Adrenal gland (tissue), 12 donors: ENCODE measurements around the gene NUPR1. TPM values are rescaled to one million over a fixed set of nuclear protein-coding genes. Genes with fewer than 3 reads are reported as not detected.

Experiments used
- DNase-seq, 7 donors: peaks; one replicate each; pipeline ENCODE4 v3.0.0-alpha.2; 2019 to 2020
- H3K27ac ChIP-seq, 5 donors: fragments of 200-600 bp; sonication (generic) in 4 of 5; 1 replicate in 3 of 5; 2 replicates in 2 of 5; pipeline versions ENCODE4 v1.5.1 to v1.8.0; 2016 to 2020; ENCODE audit warnings: mild to moderate bottlenecking in 1 of 5
- H3K27me3 ChIP-seq: fragments of 200-600 bp; 2 replicates; pipeline ENCODE4 v1.8.0; 2021
- H3K36me3 ChIP-seq, 2 donors: fragments of 200-600 bp; replicated peaks in 1 of 2; 1 replicate in 1 of 2; 2 replicates in 1 of 2; pipeline versions ENCODE4 v1.5.1 to v1.8.0; 2018 to 2022
- H3K4me1 ChIP-seq, 2 donors: fragments of 200-600 bp; replicated peaks in 1 of 2; 1 replicate in 1 of 2; 2 replicates in 1 of 2; pipeline versions ENCODE4 v1.5.1 to v1.8.0; 2018 to 2021
- H3K4me3 ChIP-seq, 4 donors: fragments of 200-600 bp; sonication (generic) in 3 of 4; one replicate each; pipeline ENCODE4 v1.5.1; 2016 to 2018
- H3K9me3 ChIP-seq, 3 donors: fragments of 200-600 bp; sonication (generic) in 1 of 3; replicated peaks in 1 of 3; 1 replicate in 2 of 3; 2 replicates in 1 of 3; pipeline versions ENCODE4 v1.5.1 to v1.8.0; 2016 to 2021
- CTCF ChIP-seq, 6 experiments: fragments of 450-650 bp in 4 of 6; fragments of 200-600 bp in 2 of 6; sonication (generic) in 1 of 6; IDR thresholded peaks; 1 replicate in 5 of 6; 2 replicates in 1 of 6; pipeline versions ENCODE4 v1.5.1 to v1.8.0; 2016 to 2021; ENCODE audit warnings: antibody characterized with exemption in 6 of 6, mild to moderate bottlenecking in 2 of 6, moderate library complexity in 1 of 6
- POLR2A ChIP-seq, 2 donors: fragments of 450-650 bp; IDR thresholded peaks; one replicate each; pipeline ENCODE4 v1.6.1; 2017; ENCODE audit warnings: antibody characterized with exemption in 2 of 2, mild to moderate bottlenecking in 2 of 2, moderate library complexity in 1 of 2
- WGBS, 4 donors: extraction: QIAGEN DNeasy Blood & Tissue Kit in 2 of 4; methylation state at CpG; one replicate each; pipeline versions ENCODE4 v1.1.5 to v1.1.7; 2013 to 2017; 5-methylcytosine and 5-hydroxymethylcytosine counted together
- intact Hi-C, 2 donors: fragments of 100-400 bp; cut with DNase I; formaldehyde crosslinking; loops; one replicate each; pipeline versions ENCODE4 v1.14.1 to v1.15.0; 2022 to 2023
- polyA plus RNA-seq, 3 donors: library from polyadenylated mRNA; stranded (reverse); fragments of 200-250 nt in 2 of 3; fragments of 350-450 nt in 1 of 3; fragmentation: Illumina TruSeq in 1 of 3; extraction: RNeasy Lipid Tissue Mini Kit (QIAGEN cat#74804) in 1 of 3; gene quantifications; one replicate each; pipeline ENCODE4 v1.2.3, GENCODE V29; 2013 to 2014
- total RNA-seq, 9 donors: library from RNA; depleted of rRNA in 4 of 9; stranded (reverse); fragments of >200 nt in 4 of 9; fragments of 120-200 nt in 1 of 9; fragmentation: NEBNext Ultra II Directional in 1 of 9; extraction: Animal tissue kit (Norgen Biotek cat#: 25700) in 1 of 9; gene quantifications; one replicate each; pipeline versions ENCODE4 v1.1.0 to v1.2.4, GENCODE V29; 2013 to 2023
- donor health status: healthy with polysubstance abuse.
- donor health status: Bipolar disorder and iron deficiency.
- donor health status: DM: yes; HTN: yes; CAD: no.
- donor health status: DM: no; HTN: no; CAD: no.
- donor health status: DM: no; HTN: no; CAD: no.
- donor health status: DM: yes; HTN: yes; CAD: no.

Gene NUPR1
- total and polyA plus RNA-seq, 12 donors = 4.9 to 746 (median 226) TPM

GRCh38 chr16:28534542-28535373 is 4.0 kb downstream of the NUPR1 start:
- 54 to 78% (median 59%) methylated on average over 5 of the region's 5 CpGs for WGBS, 4 donors
- intact Hi-C loops = no loop called here
- H3K27ac ChIP-seq = peak overlapping the region in 3 of 5 donors; percentile 27 to 60 (median 38)
- no peak overlapping the region for H3K4me3 ChIP-seq
- H3K4me1 ChIP-seq = peaks cover 31 to 47% of the 10 kb centered on the region in 2 donors
- no peak for TF ChIP-seq CTCF (IDR thresholded peaks at IDR 0.05)
- TF ChIP-seq POLR2A (IDR thresholded peaks at IDR 0.05) = no peak
- peak in 6 of 7 donors; percentile 46 to 77 (median 76) for DNase-seq
- H3K27me3 ChIP-seq = no peaks in the 10 kb centered on the region
- no peaks in the 10 kb centered on the region for H3K9me3 ChIP-seq
- no peaks in the 10 kb centered on the region for H3K36me3 ChIP-seq

- 86 to 93% (median 90%) methylated on average over 5 of the region's 5 CpGs for WGBS, 4 donors
- no peaks in the 10 kb centered on the region for H3K36me3 ChIP-seq
- no peak overlapping the region for H3K4me3 ChIP-seq
- DNase-seq = no peak
- H3K4me1 ChIP-seq = peaks cover 34 to 48% of the 10 kb centered on the region in 2 donors
- H3K27ac ChIP-seq = peak overlapping the region; percentile 23 to 84 (median 60)
- H3K27me3 ChIP-seq = no peaks in the 10 kb centered on the region
- intact Hi-C loops = no loop called here
- TF ChIP-seq POLR2A (IDR thresholded peaks at IDR 0.05) (no peak), CTCF (IDR thresholded peaks at IDR 0.05) (no peak)
- no peaks in the 10 kb centered on the region for H3K9me3 ChIP-seq
Measured at GRCh38 chr16:28532940-28533647, 5.7 kb downstream of the NUPR1 start.

GRCh38 chr16:28531777-28532744 is 6.7 kb downstream of the NUPR1 start:
- peak; percentile 72 to 93 (median 90) for DNase-seq
- H3K4me1 ChIP-seq = peaks cover 28 to 39% of the 10 kb centered on the region in 2 donors
- 38 to 44% (median 43%) methylated on average over 9 of the region's 9 CpGs for WGBS, 4 donors

More at GRCh38 chr16:28531777-28532744, 6.7 kb downstream of the NUPR1 start:
- intact Hi-C loops = no loop called here
- Histone ChIP-seq H3K27ac (peak overlapping the region; percentile 60 to 84 (median 62)), H3K36me3 (no peaks in the 10 kb centered on the region), H3K27me3 (no peaks in the 10 kb centered on the region), H3K9me3 (no peaks in the 10 kb centered on the region), H3K4me3 (no peak overlapping the region)
- TF ChIP-seq POLR2A (IDR thresholded peaks at IDR 0.05) (peak in 1 of 2 donors; percentile 64), CTCF (IDR thresholded peaks at IDR 0.05) (no peak)
